H1 (cell line): ENCODE results near the gene PCSK4. TPM values are rescaled to one million over a fixed set of nuclear protein-coding genes. Genes with fewer than 3 reads are reported as not detected.
"Not testable (repeated sequence)": the region's sequence is repeated elsewhere in the genome, so short reads cannot be mapped to it uniquely, and the experiment has no call there.

Source experiments
- CTCF ChIA-PET: fragments of 300-600 bp; sonication (Branson Sonifier 250); formaldehyde crosslinking; loops from one replicate; lab custom pipeline; 2021; ENCODE audit not compliant: partially characterized antibody; lab: Charles Lee
- POLR2A ChIA-PET: fragments of 300-600 bp; sonication (Branson Sonifier 250); formaldehyde crosslinking; loops from one replicate; lab custom pipeline; 2021; ENCODE audit warnings: inconsistent platforms; ENCODE audit not compliant: partially characterized antibody; lab: Charles Lee
- DNase-seq, 2 experiments: peaks; one replicate each; pipeline versions ENCODE4 v3.0.0 to v3.0.0-alpha.2; 2010 to 2022; ENCODE audit warnings: low spot score in 2 of 2, low read depth in 1 of 2, mixed read lengths in 1 of 2
- FAIRE-seq: peaks from 2 replicates; lab custom pipeline; 2011; peaks lifted over from hg19 to GRCh38; lab: Jason Lieb, UNC
- H2AFZ ChIP-seq: 2 replicates; pipeline ENCODE4 v1.8.1; 2012; ENCODE audit warnings: low read length, inconsistent platforms
- H2AK5ac ChIP-seq: 2 replicates; pipeline ENCODE4 v1.6.1; 2013; ENCODE audit warnings: low read depth, low read length
- H2BK120ac ChIP-seq: replicated peaks from 2 replicates; pipeline ENCODE3; 2013; ENCODE audit warnings: low read depth, low read length, inconsistent platforms
- H2BK12ac ChIP-seq: 2 replicates; pipeline ENCODE4 v1.6.1; 2013; ENCODE audit warnings: low read depth, low read length
- H2BK15ac ChIP-seq: 2 replicates; pipeline ENCODE4 v1.6.1; 2013; ENCODE audit warnings: low read length
- H2BK20ac ChIP-seq: 2 replicates; pipeline ENCODE4 v1.6.1; 2013; ENCODE audit warnings: low read length
- H2BK5ac ChIP-seq: 2 replicates; pipeline ENCODE4 v1.6.1; 2013; ENCODE audit warnings: low read depth, low read length
- H3K14ac ChIP-seq: 2 replicates; pipeline ENCODE4 v1.6.1; 2013; ENCODE audit warnings: inconsistent platforms; ENCODE audit not compliant: insufficient read length
- H3K18ac ChIP-seq: 2 replicates; pipeline ENCODE4 v1.6.1; 2013; ENCODE audit warnings: low read length; ENCODE audit errors: extremely low read depth
- H3K23ac ChIP-seq: 2 replicates; pipeline ENCODE4 v1.6.1; 2013; ENCODE audit warnings: inconsistent platforms; ENCODE audit not compliant: insufficient read length
- H3K23me2 ChIP-seq: 2 replicates; pipeline ENCODE4 v1.6.1; 2013; ENCODE audit warnings: low read depth, low read length
- H3K27ac ChIP-seq: 2 replicates; pipeline ENCODE4 v1.6.1; 2011; ENCODE audit warnings: low read depth, low read length, inconsistent platforms
- H3K27me3 ChIP-seq, 4 experiments: replicated peaks in 1 of 4; 1 replicate in 1 of 4; 2 replicates in 3 of 4; pipeline versions ENCODE4 v1.6.1 to v1.8.1; 2011 to 2013; ENCODE audit warnings: low read length in 3 of 4, mild to moderate bottlenecking in 3 of 4, inconsistent platforms in 2 of 4, mixed read lengths in 2 of 4, moderate library complexity in 1 of 4; ENCODE audit not compliant: control insufficient read depth in 3 of 4, insufficient read depth in 3 of 4; ENCODE audit errors: extremely low read depth in 1 of 4
- H3K36me3 ChIP-seq, 4 experiments: 2 replicates each; pipeline versions ENCODE4 v1.6.1 to v1.8.1; 2011 to 2013; ENCODE audit warnings: mild to moderate bottlenecking in 4 of 4, low read length in 3 of 4, moderate library complexity in 2 of 4, control low read depth in 1 of 4, inconsistent platforms in 1 of 4; ENCODE audit not compliant: insufficient read depth in 4 of 4, control insufficient read depth in 2 of 4
- H3K4ac ChIP-seq: replicated peaks from 2 replicates; pipeline ENCODE3; 2013; ENCODE audit warnings: low read length, low read depth, mixed read lengths, inconsistent platforms; ENCODE audit not compliant: insufficient read length
- H3K4me1 ChIP-seq, 4 experiments: replicated peaks in 1 of 4; 1 replicate in 1 of 4; 2 replicates in 3 of 4; pipeline versions ENCODE4 v1.6.1 to v1.8.1; 2011 to 2013; ENCODE audit warnings: low read length in 3 of 4, inconsistent platforms in 2 of 4, mixed read lengths in 1 of 4; ENCODE audit not compliant: insufficient read depth in 4 of 4, control insufficient read depth in 3 of 4
- H3K4me2 ChIP-seq, 2 experiments: 2 replicates each; pipeline versions ENCODE4 v1.6.1 to v1.8.1; 2011 to 2013; ENCODE audit warnings: low read depth in 2 of 2, low read length in 2 of 2, control low read depth in 1 of 2, inconsistent platforms in 1 of 2, mild to moderate bottlenecking in 1 of 2; ENCODE audit not compliant: insufficient read depth in 1 of 2
- H3K4me3 ChIP-seq, 4 experiments: fragments of 200-600, 300-600 bp in 1 of 4; sonication (generic), shearing (Covaris generic), sonication (Bioruptor Twin) in 1 of 4; 2 replicates each; pipeline versions ENCODE4 v1.5.1 to v1.8.1; 2011 to 2016; ENCODE audit warnings: low read length in 4 of 4, low read depth in 3 of 4, control low read depth in 2 of 4, inconsistent platforms in 2 of 4, mild to moderate bottlenecking in 2 of 4, mixed read lengths in 1 of 4, moderate library complexity in 1 of 4; ENCODE audit not compliant: insufficient read depth in 2 of 4; ENCODE audit errors: extremely low read depth in 1 of 4
- H3K56ac ChIP-seq: replicated peaks from 2 replicates; pipeline ENCODE3; 2013; ENCODE audit warnings: low read depth, mild to moderate bottlenecking, mixed read lengths, low read length, inconsistent platforms; ENCODE audit not compliant: insufficient read length
- H3K79me1 ChIP-seq: 2 replicates; pipeline ENCODE4 v1.6.1; 2013; ENCODE audit warnings: low read depth, low read length, control low read depth
- H3K79me2 ChIP-seq, 2 experiments: 2 replicates each; pipeline versions ENCODE4 v1.6.1 to v1.8.1; 2012 to 2013; ENCODE audit warnings: low read length in 2 of 2, mild to moderate bottlenecking in 2 of 2, inconsistent platforms in 1 of 2; ENCODE audit not compliant: insufficient read depth in 2 of 2, control insufficient read depth in 1 of 2
- H3K9ac ChIP-seq, 4 experiments: replicated peaks in 1 of 4; 1 replicate in 1 of 4; 2 replicates in 3 of 4; pipeline versions ENCODE4 v1.6.1 to v1.8.1; 2011 to 2013; ENCODE audit warnings: low read depth in 3 of 4, low read length in 3 of 4, control low read depth in 2 of 4, mild to moderate bottlenecking in 2 of 4, moderate library complexity in 2 of 4, inconsistent platforms in 1 of 4; ENCODE audit errors: extremely low read depth in 1 of 4
- H3K9me3 ChIP-seq, 2 experiments: 2 replicates each; pipeline versions ENCODE4 v1.6.1 to v1.8.1; 2012 to 2013; ENCODE audit warnings: mild to moderate bottlenecking in 2 of 2, moderate library complexity in 2 of 2, control low read depth in 1 of 2, inconsistent platforms in 1 of 2, low read depth in 1 of 2, low read length in 1 of 2, mixed read lengths in 1 of 2; ENCODE audit not compliant: insufficient read depth in 2 of 2
- H4K20me1 ChIP-seq, 2 experiments: replicated peaks in 1 of 2; 2 replicates each; pipeline versions ENCODE3 to v1.8.1; 2011 to 2013; ENCODE audit warnings: inconsistent platforms in 2 of 2, low read length in 2 of 2, mild to moderate bottlenecking in 1 of 2; ENCODE audit not compliant: insufficient read depth in 2 of 2, control insufficient read depth in 1 of 2
- H4K5ac ChIP-seq: 2 replicates; pipeline ENCODE4 v1.6.1; 2013; ENCODE audit warnings: low read length, low read depth, mixed read lengths, inconsistent platforms; ENCODE audit not compliant: insufficient read length
- H4K8ac ChIP-seq: 2 replicates; pipeline ENCODE4 v1.8.0; 2013; ENCODE audit warnings: mild to moderate bottlenecking, moderate library complexity, low read length, inconsistent platforms; ENCODE audit not compliant: insufficient read depth; ENCODE audit errors: extremely low read depth
- H4K91ac ChIP-seq: replicated peaks from 2 replicates; pipeline ENCODE3; 2013; ENCODE audit warnings: low read length, mixed read lengths, inconsistent platforms; ENCODE audit not compliant: insufficient read length
- CHD1 ChIP-seq: IDR thresholded peaks from 2 replicates; pipeline ENCODE4 v1.6.1; 2012; ENCODE audit warnings: low read depth, low read length, improper control_type of control experiment
- TAF1 ChIP-seq: IDR thresholded peaks from 2 replicates; pipeline ENCODE4 v1.6.1; 2011; ENCODE audit warnings: mild to moderate bottlenecking, low read depth, low read length
- TBP ChIP-seq: IDR thresholded peaks from 2 replicates; pipeline ENCODE4 v1.6.1; 2011; ENCODE audit warnings: low read depth, low read length, improper control_type of control experiment
- TEAD4 ChIP-seq: IDR thresholded peaks from 2 replicates; pipeline ENCODE4 v1.6.1; 2012; ENCODE audit warnings: low read depth, low read length, inconsistent platforms, mixed read lengths
- WGBS, 2 experiments: shearing (Covaris generic) in 1 of 2; methylation state at CpG; one replicate each; pipeline versions ENCODE4 v1.1.6 to v1.1.7; 2013 to 2015; ENCODE audit warnings: low lambda C conversion rate in 2 of 2, mixed read lengths in 2 of 2, inconsistent platforms in 1 of 2, low coverage in 1 of 2, missing lambda C conversion rate in 1 of 2; ENCODE audit not compliant: insufficient replicate concordance in 2 of 2, insufficient coverage in 1 of 2, insufficient read length in 1 of 2; ENCODE audit errors: extremely low coverage in 1 of 2, missing lambda C conversion rate in 1 of 2; 5-methylcytosine and 5-hydroxymethylcytosine counted together
- polyA plus RNA-seq, 7 experiments: library from polyadenylated mRNA; depleted of rRNA in 3 of 7; stranded (reverse) in 5 of 7; unstranded in 2 of 7; fragments of >200 nt in 5 of 7; fragments of 200-250 nt in 2 of 7; gene quantifications; 1 replicate in 5 of 7; 2 replicates in 1 of 7; 4 replicates in 1 of 7; pipeline versions ENCODE4 v1.2.1 to v1.2.3, GENCODE V29; 2011 to 2013; ENCODE audit warnings: missing spikeins in 2 of 7, mixed read lengths in 2 of 7
- total RNA-seq: library from RNA; stranded (reverse); fragmentation: NEBNext Ultra II Directional; extraction: Animal tissue kit (Norgen Biotek cat#: 25700); gene quantifications from 2 replicates; pipeline ENCODE4 v1.2.1, GENCODE V29; 2021
- TF ChIP-seq, protein P1 (sequence below): IDR thresholded peaks from 2 replicates; pipeline ENCODE4 v1.6.1; 2012; ENCODE audit warnings: inconsistent platforms

The PCSK4 gene
- total and polyA plus RNA-seq, 2 of the 8 experiments (the other 6 are each of a cell fraction or from before 2014, with no cell fraction given) = 9.8 to 10.7 TPM

DNA sequence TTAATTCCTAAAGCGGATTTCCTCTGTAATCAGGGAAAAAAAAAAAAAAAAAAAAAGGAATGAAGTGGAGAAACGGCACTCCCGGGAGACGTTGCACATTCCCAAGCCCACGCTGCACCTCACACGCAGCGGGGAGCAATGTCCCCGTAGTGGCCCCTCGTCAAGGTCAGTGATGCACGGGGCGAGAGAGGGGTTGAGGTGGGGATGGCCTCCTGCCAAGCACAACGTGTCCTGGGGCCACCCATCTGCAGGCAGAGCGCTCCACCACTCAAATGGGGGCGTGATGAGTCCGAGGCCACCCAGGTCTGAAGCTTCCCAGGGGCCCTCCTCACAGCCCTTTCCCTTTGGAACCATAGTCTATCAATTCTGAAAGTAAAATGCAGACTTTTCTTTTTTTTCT, 48.8 kb upstream of the PCSK4 start (continued):
- TF ChIP-seq, protein P1, sequence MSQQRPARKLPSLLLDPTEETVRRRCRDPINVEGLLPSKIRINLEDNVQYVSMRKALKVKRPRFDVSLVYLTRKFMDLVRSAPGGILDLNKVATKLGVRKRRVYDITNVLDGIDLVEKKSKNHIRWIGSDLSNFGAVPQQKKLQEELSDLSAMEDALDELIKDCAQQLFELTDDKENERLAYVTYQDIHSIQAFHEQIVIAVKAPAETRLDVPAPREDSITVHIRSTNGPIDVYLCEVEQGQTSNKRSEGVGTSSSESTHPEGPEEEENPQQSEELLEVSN = no peak
- TF ChIP-seq TEAD4 = no peak
- no peak for TF ChIP-seq TBP
- TF ChIP-seq TAF1 = no peak
- TF ChIP-seq CHD1 = no peak

DNA sequence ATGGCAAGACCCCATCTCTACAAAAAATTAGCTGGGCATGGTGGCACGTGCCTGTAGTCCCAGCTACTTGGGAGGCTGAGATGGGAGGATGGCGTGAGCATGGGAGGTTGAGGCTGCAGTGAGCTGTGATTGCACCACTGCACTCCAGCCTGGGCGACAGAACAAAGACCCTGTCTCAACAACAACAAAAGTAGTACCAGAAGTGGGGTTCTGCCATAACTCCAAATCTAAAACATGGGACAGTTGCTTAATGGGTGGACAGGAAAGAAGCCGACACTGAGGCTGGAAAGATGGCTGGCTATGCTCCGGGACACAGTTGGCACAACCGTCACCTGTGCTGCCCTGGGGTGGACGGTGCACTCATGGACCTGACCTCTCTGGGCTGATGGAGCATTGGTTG, 45.5 kb upstream of the PCSK4 start:
- POLR2A ChIA-PET = interaction anchor here (0.7 to 2.1 kb wide), 3 partner anchors 11 to 125 kb away, joined by 4 read pairs; no protein-coding TSS in a partner anchor
- 85% methylated on average over 7 of the region's 7 CpGs; no CpG with 5 or more reads in 1 of the 2 experiments for WGBS, 2 experiments

More for the DNA sequence above, 45.5 kb upstream of the PCSK4 start:
- not testable (repeated sequence) for H3K4me1 ChIP-seq, H3K79me2 ChIP-seq, H3K14ac ChIP-seq, FAIRE-seq, H4K8ac ChIP-seq, H3K18ac ChIP-seq, H3K23me2 ChIP-seq, H4K5ac ChIP-seq, H3K9me3 ChIP-seq, H3K56ac ChIP-seq, H4K20me1 ChIP-seq, H3K4me2 ChIP-seq, DNase-seq, H3K27ac ChIP-seq, H3K9ac ChIP-seq, H2AFZ ChIP-seq, H3K36me3 ChIP-seq, H2BK12ac ChIP-seq, H3K27me3 ChIP-seq, H3K4ac ChIP-seq, H3K23ac ChIP-seq, H2BK5ac ChIP-seq, H2BK20ac ChIP-seq, H3K79me1 ChIP-seq, H2BK15ac ChIP-seq, H4K91ac ChIP-seq, H3K4me3 ChIP-seq, H2BK120ac ChIP-seq, H2AK5ac ChIP-seq
- CTCF ChIA-PET = interaction anchor here (0.8 to 1.3 kb wide), 3 partner anchors 9 to 70 kb away, joined by 3 to 5 read pairs (median 4); no protein-coding TSS in a partner anchor
